H9 (cell line): ENCODE data around the gene POU2F3. TPM values are rescaled to one million over a fixed set of nuclear protein-coding genes. Genes with fewer than 3 reads are reported as not detected.

Experiments used
- DNase-seq: peaks from one replicate; pipeline ENCODE4 v3.0.0-alpha.2; 2017
- H2AFZ ChIP-seq: one replicate; pipeline ENCODE4 v1.6.1; 2013; ENCODE audit warnings: mild to moderate bottlenecking, low read length, control low read depth, moderate library complexity
- H2AK5ac ChIP-seq: 2 replicates; pipeline ENCODE4 v1.6.1; 2013; ENCODE audit warnings: low read length, control low read depth, mixed read lengths; ENCODE audit not compliant: insufficient read length
- H2BK120ac ChIP-seq: one replicate; pipeline ENCODE4 v1.6.1; 2013; ENCODE audit warnings: low read depth, mild to moderate bottlenecking, low read length, control low read depth, inconsistent platforms; ENCODE audit not compliant: poor library complexity, severe bottlenecking
- H2BK12ac ChIP-seq: 2 replicates; pipeline ENCODE4 v1.6.1; 2013; ENCODE audit warnings: low read length, control low read depth, mixed read lengths, low read depth; ENCODE audit not compliant: insufficient read length
- H2BK15ac ChIP-seq: 2 replicates; pipeline ENCODE4 v1.6.1; 2013; ENCODE audit warnings: low read depth, low read length, control low read depth
- H2BK20ac ChIP-seq: one replicate; pipeline ENCODE4 v1.6.1; 2013; ENCODE audit warnings: low read depth, mild to moderate bottlenecking, low read length, control low read depth, inconsistent platforms; ENCODE audit not compliant: poor library complexity, severe bottlenecking
- H2BK5ac ChIP-seq: 2 replicates; pipeline ENCODE4 v1.6.1; 2013; ENCODE audit warnings: low read length, control low read depth, mixed read lengths; ENCODE audit not compliant: insufficient read length
- H3K14ac ChIP-seq: 2 replicates; pipeline ENCODE4 v1.6.1; 2013; ENCODE audit warnings: low read length, control low read depth; ENCODE audit not compliant: insufficient read depth
- H3K18ac ChIP-seq: 2 replicates; pipeline ENCODE4 v1.6.1; 2013; ENCODE audit warnings: low read depth, mild to moderate bottlenecking, mixed read lengths, low read length, control low read depth; ENCODE audit not compliant: insufficient read length
- H3K23ac ChIP-seq: 2 replicates; pipeline ENCODE4 v1.6.1; 2013; ENCODE audit warnings: low read length, control low read depth, mixed read lengths, low read depth; ENCODE audit not compliant: insufficient read length
- H3K23me2 ChIP-seq: 2 replicates; pipeline ENCODE4 v1.6.1; 2013; ENCODE audit warnings: low read depth, mild to moderate bottlenecking, mixed read lengths, low read length, control low read depth; ENCODE audit not compliant: insufficient read length, poor library complexity, severe bottlenecking
- H3K27ac ChIP-seq: 2 replicates; pipeline ENCODE4 v1.5.1; 2013; ENCODE audit warnings: low read length, control low read depth, mixed read lengths, low read depth; ENCODE audit not compliant: insufficient read length
- H3K27me3 ChIP-seq: 2 replicates; pipeline ENCODE4 v1.6.1; 2013; ENCODE audit warnings: low read length, control low read depth, inconsistent platforms; ENCODE audit not compliant: insufficient read depth
- H3K4ac ChIP-seq: 2 replicates; pipeline ENCODE4 v1.6.1; 2013; ENCODE audit warnings: low read depth, mild to moderate bottlenecking, control low read depth, inconsistent platforms, low read length, moderate library complexity
- H3K4me1 ChIP-seq: 2 replicates; pipeline ENCODE4 v1.6.1; 2013; ENCODE audit warnings: low read length, control low read depth, inconsistent platforms; ENCODE audit not compliant: insufficient read depth
- H3K4me2 ChIP-seq: 2 replicates; pipeline ENCODE4 v1.6.1; 2013; ENCODE audit warnings: low read length, control low read depth, mixed read lengths; ENCODE audit not compliant: insufficient read length, insufficient read depth
- H3K56ac ChIP-seq: 2 replicates; pipeline ENCODE4 v1.6.1; 2013; ENCODE audit warnings: low read depth, mild to moderate bottlenecking, mixed read lengths, low read length, control low read depth; ENCODE audit not compliant: insufficient read length
- H3K79me1 ChIP-seq: 2 replicates; pipeline ENCODE4 v1.6.1; 2013; ENCODE audit warnings: low read depth, mild to moderate bottlenecking, moderate library complexity, low read length, control low read depth, inconsistent platforms; ENCODE audit not compliant: insufficient read depth, poor library complexity, severe bottlenecking
- H3K79me2 ChIP-seq: 2 replicates; pipeline ENCODE4 v1.6.1; 2013; ENCODE audit warnings: low read length, control low read depth, inconsistent platforms; ENCODE audit not compliant: insufficient read depth
- H3K9ac ChIP-seq: 2 replicates; pipeline ENCODE4 v1.6.1; 2013; ENCODE audit warnings: low read length, control low read depth, mixed read lengths; ENCODE audit not compliant: insufficient read length; ENCODE audit errors: extremely low read depth
- H3K9me3 ChIP-seq: one replicate; pipeline ENCODE4 v1.6.1; 2013; ENCODE audit warnings: low read depth, low read length, inconsistent platforms; ENCODE audit not compliant: control insufficient read depth
- H3T11ph ChIP-seq: one replicate; pipeline ENCODE4 v1.6.1; 2013; ENCODE audit warnings: mild to moderate bottlenecking, low read length, control low read depth, inconsistent platforms
- H4K20me1 ChIP-seq: one replicate; pipeline ENCODE4 v1.6.1; 2013; ENCODE audit not compliant: control insufficient read depth, insufficient read length, insufficient read depth
- H4K5ac ChIP-seq: 2 replicates; pipeline ENCODE4 v1.6.1; 2013; ENCODE audit warnings: low read depth, mild to moderate bottlenecking, mixed read lengths, low read length, control low read depth; ENCODE audit not compliant: insufficient read length
- H4K8ac ChIP-seq: replicated peaks from 2 replicates; pipeline ENCODE4 v1.6.1; 2013; ENCODE audit warnings: low read length, control low read depth, mixed read lengths, low read depth; ENCODE audit not compliant: insufficient read length
- H4K91ac ChIP-seq: 2 replicates; pipeline ENCODE4 v1.6.1; 2013; ENCODE audit warnings: low read depth, mild to moderate bottlenecking, moderate library complexity, mixed read lengths, low read length, control low read depth; ENCODE audit not compliant: insufficient read length
- H3K27ac Mint-ChIP-seq, 3 experiments: 2 replicates in 2 of 3; 3 replicates in 1 of 3; pipeline ENCODE4 v1.8.0; 2020 to 2021; ENCODE audit warnings: mixed read lengths in 3 of 3, mild to moderate bottlenecking in 1 of 3, moderate library complexity in 1 of 3
- H3K27me3 Mint-ChIP-seq: 2 replicates; pipeline ENCODE4 v1.8.0; 2021; ENCODE audit warnings: low read depth, mild to moderate bottlenecking, moderate library complexity, mixed read lengths
- H3K36me3 Mint-ChIP-seq, 3 experiments: 2 replicates in 2 of 3; 3 replicates in 1 of 3; pipeline ENCODE4 v1.8.0; 2020 to 2021; ENCODE audit warnings: low read depth in 3 of 3, mixed read lengths in 3 of 3; ENCODE audit not compliant: insufficient read depth in 1 of 3
- H3K4me1 Mint-ChIP-seq, 2 experiments: 2 replicates each; pipeline ENCODE4 v1.8.0; 2020; ENCODE audit warnings: mixed read lengths in 2 of 2
- H3K4me3 Mint-ChIP-seq, 2 experiments: 2 replicates in 1 of 2; 3 replicates in 1 of 2; pipeline ENCODE4 v1.8.0; 2020 to 2021; ENCODE audit warnings: mild to moderate bottlenecking in 2 of 2, mixed read lengths in 2 of 2, moderate library complexity in 1 of 2
- H3K9me3 Mint-ChIP-seq, 2 experiments: 2 replicates in 1 of 2; 3 replicates in 1 of 2; pipeline ENCODE4 v1.8.0; 2020; ENCODE audit warnings: mild to moderate bottlenecking in 2 of 2, mixed read lengths in 2 of 2, moderate library complexity in 1 of 2
- WGBS: extraction: QIAGEN DNeasy Blood & Tissue Kit; methylation state at CpG from one replicate; pipeline ENCODE4 v1.1.7; 2013; ENCODE audit warnings: missing lambda C conversion rate, low lambda C conversion rate, mixed read lengths; ENCODE audit not compliant: insufficient read length; ENCODE audit errors: extremely low coverage; 5-methylcytosine and 5-hydroxymethylcytosine counted together
- total RNA-seq: library from RNA; stranded (reverse); gene quantifications from 2 replicates; pipeline ENCODE4 v1.2.1, GENCODE V29; 2021
- TF ChIP-seq, protein P1 (sequence below): fragments of 200-600 bp; sonication (generic); conservative IDR thresholded peaks from 3 replicates; pipeline ENCODE4 v1.8.0; 2021; ENCODE audit warnings: antibody characterized with exemption, mild to moderate bottlenecking

POU2F3 gene
- total RNA-seq, 1 experiment from 2014 or later: 1.1 TPM

DNA sequence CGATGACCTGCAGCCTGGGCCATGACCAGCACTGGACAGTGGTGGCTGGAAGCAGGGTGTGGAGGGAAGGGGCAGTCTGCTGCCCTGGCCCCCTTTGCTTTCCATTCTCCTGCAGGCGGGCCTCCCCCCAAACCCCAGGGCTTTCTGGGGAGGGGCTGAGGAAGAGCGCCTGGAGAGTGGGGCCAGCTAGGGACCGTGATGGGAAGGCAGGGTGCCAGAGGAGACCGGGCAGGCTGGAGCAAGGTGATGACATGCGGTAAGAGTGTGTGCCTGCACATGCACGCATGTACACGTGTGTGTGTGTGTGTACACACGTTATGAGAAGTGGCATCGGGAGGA is 21.3 kb upstream of the POU2F3 start:
- H3K9ac ChIP-seq: no peak overlapping the region
- H2BK15ac ChIP-seq: no peak overlapping the region
- H4K8ac ChIP-seq: no peak overlapping the region
- H3K14ac ChIP-seq: no peak overlapping the region
- no peak overlapping the region for H3T11ph ChIP-seq
- no peak overlapping the region for H2BK5ac ChIP-seq
- no peaks in the 10 kb centered on the region for H3K9me3 ChIP-seq
- no peak overlapping the region for H2BK120ac ChIP-seq
- no peak overlapping the region for H2AK5ac ChIP-seq
- H3K18ac ChIP-seq: no peak overlapping the region
- peaks cover 28% of the 10 kb centered on the region for H3K27me3 ChIP-seq
- no peaks in the 10 kb centered on the region for H3K79me1 ChIP-seq
- no peaks in the 10 kb centered on the region for H3K23me2 ChIP-seq
- Mint-ChIP-seq H3K9me3 (no peaks in the 10 kb centered on the region), H3K27ac (no peak overlapping the region), H3K36me3 (no peaks in the 10 kb centered on the region), H3K4me3 (no peak overlapping the region), H3K27me3 (peaks cover 95% of the 10 kb centered on the region), H3K4me1 (peaks cover 20 to 32% of the 10 kb centered on the region in 2 experiments)
- H4K91ac ChIP-seq: no peak overlapping the region
- no peak overlapping the region for H2BK12ac ChIP-seq
- no peak for DNase-seq
- no peak overlapping the region for H3K4me2 ChIP-seq
- no peak overlapping the region for H3K23ac ChIP-seq
- H2BK20ac ChIP-seq: no peak overlapping the region
- TF ChIP-seq, protein P1, sequence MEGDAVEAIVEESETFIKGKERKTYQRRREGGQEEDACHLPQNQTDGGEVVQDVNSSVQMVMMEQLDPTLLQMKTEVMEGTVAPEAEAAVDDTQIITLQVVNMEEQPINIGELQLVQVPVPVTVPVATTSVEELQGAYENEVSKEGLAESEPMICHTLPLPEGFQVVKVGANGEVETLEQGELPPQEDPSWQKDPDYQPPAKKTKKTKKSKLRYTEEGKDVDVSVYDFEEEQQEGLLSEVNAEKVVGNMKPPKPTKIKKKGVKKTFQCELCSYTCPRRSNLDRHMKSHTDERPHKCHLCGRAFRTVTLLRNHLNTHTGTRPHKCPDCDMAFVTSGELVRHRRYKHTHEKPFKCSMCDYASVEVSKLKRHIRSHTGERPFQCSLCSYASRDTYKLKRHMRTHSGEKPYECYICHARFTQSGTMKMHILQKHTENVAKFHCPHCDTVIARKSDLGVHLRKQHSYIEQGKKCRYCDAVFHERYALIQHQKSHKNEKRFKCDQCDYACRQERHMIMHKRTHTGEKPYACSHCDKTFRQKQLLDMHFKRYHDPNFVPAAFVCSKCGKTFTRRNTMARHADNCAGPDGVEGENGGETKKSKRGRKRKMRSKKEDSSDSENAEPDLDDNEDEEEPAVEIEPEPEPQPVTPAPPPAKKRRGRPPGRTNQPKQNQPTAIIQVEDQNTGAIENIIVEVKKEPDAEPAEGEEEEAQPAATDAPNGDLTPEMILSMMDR: no peak
- no peaks in the 10 kb centered on the region for H3K4me1 ChIP-seq
- H3K4ac ChIP-seq: no peak overlapping the region
- H3K56ac ChIP-seq: no peak overlapping the region
- H4K5ac ChIP-seq: no peak overlapping the region
- no peaks in the 10 kb centered on the region for H4K20me1 ChIP-seq
- WGBS: no CpG with 5 or more reads among the region's 10 CpGs
- H2AFZ ChIP-seq: no peak overlapping the region
- H3K27ac ChIP-seq: no peak overlapping the region
- H3K79me2 ChIP-seq: no peaks in the 10 kb centered on the region
